ENCODE measurements around the gene LYPD6.
A peak's percentile ranks its signal among the peaks of the same experiment; 100 is the strongest.

Gene LYPD6

DNA sequence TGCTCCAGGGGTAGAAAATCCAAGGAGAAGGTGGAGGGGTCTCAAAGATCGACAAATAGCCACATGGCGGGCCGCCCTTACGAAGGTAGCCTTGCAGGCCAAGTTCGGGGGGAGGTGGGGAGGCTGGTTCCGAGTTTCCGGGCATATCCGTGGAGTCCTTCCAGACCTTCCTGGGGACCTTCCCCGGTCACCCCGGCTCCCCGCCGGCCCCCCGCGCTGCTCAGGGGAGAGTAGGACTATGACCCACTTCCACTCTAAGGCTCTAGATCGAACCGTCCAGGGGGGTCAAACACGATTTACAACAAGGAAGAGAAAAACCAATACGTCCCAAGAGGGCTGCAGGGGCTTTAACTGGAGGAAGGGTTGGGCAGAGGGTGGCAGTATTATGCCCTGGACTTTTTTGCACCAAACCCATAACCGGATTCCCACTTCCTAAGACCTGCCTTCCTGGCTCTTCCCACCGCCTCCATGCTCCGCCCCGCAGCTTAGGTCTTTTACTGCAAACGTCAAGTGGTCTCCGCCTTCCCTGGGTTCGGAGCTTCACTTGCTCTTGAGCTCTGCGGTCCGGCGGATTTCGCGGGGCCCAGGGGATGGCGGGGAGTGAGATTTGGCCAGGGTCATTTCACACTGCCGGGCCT is 779 bp upstream of the LYPD6 start:
- TF ChIP-seq, protein P1, sequence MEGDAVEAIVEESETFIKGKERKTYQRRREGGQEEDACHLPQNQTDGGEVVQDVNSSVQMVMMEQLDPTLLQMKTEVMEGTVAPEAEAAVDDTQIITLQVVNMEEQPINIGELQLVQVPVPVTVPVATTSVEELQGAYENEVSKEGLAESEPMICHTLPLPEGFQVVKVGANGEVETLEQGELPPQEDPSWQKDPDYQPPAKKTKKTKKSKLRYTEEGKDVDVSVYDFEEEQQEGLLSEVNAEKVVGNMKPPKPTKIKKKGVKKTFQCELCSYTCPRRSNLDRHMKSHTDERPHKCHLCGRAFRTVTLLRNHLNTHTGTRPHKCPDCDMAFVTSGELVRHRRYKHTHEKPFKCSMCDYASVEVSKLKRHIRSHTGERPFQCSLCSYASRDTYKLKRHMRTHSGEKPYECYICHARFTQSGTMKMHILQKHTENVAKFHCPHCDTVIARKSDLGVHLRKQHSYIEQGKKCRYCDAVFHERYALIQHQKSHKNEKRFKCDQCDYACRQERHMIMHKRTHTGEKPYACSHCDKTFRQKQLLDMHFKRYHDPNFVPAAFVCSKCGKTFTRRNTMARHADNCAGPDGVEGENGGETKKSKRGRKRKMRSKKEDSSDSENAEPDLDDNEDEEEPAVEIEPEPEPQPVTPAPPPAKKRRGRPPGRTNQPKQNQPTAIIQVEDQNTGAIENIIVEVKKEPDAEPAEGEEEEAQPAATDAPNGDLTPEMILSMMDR (IDR thresholded peaks at IDR 0.05; ENCODE audit: borderline replicate concordance, insufficient read depth, low read depth, low read length) = no peak
- peak overlapping the region; percentile 71 for H3K4me3 ChIP-seq (ENCODE audit: low read depth, low read length)

DNA sequence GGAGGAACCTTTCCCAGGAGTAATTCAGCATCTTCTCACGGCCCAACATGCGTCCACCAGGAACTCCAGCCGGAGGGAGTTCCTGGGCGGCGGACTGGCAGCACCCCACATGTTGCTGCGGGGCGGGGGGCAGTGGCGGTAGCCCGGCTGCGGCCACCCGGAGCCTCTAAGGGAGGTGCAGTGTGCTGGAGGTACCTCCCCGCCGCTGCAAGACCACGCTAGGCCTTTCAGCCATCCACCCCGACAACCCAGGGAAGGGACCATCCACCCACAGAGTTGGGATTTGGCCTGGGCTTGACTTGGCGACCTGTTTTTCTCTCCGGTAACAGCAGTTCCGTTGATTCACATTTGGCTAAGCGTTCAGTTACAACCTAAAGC is 625 bp downstream of the LYPD6 start:
- peak overlapping the region; percentile 71 for H3K4me3 ChIP-seq (ENCODE audit: low read depth, low read length)
- TF ChIP-seq, protein P1 (IDR thresholded peaks at IDR 0.05; ENCODE audit: borderline replicate concordance, insufficient read depth, low read depth, low read length) = no peak

DNA sequence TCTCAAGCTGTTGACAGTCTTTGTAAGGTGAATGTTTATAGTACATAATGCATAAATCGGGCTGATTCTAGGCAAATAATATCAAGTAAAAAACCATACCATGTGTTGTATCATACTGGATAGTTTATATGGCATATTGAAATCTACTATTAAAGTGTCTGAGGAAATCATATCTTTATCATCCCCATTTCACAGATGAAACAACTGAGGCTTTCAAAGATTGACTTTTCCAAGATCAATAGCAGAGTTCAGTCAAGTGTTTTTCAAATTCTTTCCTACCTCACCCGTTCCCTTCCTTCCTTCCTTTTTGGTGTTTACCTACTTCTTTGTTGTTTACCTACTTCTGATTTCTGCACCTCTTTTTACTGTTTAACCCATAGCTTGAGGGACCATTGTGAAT is 2.0 kb downstream of the LYPD6 start:
- TF ChIP-seq, protein P1 (IDR thresholded peaks at IDR 0.05; ENCODE audit: borderline replicate concordance, insufficient read depth, low read depth, low read length) = no peak
- H3K4me3 ChIP-seq (ENCODE audit: low read depth, low read length) = no peak overlapping the region

DNA sequence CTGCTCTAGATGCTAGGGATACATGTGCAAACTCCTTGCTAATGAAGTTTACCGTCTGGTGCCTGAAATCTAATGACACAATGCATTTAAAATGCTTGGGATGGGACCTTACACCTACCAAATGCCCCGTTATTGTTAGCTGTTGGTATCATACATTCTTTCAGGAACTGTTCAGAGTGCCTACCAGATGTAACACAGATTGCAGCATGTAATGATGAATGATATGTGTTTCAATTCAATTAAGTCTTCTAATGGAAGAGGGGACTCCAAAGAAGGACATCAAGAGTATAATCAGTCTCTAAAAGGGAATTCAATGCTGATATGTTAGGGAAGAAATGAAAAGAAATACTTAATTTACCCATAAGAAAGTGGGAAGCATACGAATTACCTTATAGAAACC is 3.2 kb downstream of the LYPD6 start:
- TF ChIP-seq, protein P1 (IDR thresholded peaks at IDR 0.05; ENCODE audit: borderline replicate concordance, insufficient read depth, low read depth, low read length) = no peak
- H3K4me3 ChIP-seq (ENCODE audit: low read depth, low read length) = no peak overlapping the region

DNA sequence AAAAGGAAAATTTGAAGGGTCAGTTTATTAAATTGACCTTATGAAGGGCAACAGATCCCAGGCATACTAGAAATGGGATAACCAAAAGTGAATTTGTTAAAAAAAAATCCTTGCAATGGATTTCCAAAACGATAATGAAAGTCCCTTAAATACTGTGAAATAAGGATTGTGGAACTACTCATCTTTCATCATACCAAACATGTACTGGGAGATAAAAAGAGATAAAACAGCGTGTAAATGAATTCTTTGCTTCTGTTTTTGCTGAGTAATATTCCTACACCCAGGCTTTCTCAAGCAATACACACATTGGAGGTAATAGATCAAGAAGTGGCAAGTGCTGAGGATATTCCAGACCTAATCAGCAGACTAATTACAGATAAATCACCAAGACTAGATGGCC is 3.8 kb downstream of the LYPD6 start:
- TF ChIP-seq, protein P1 (IDR thresholded peaks at IDR 0.05; ENCODE audit: borderline replicate concordance, insufficient read depth, low read depth, low read length) = no peak

DNA sequence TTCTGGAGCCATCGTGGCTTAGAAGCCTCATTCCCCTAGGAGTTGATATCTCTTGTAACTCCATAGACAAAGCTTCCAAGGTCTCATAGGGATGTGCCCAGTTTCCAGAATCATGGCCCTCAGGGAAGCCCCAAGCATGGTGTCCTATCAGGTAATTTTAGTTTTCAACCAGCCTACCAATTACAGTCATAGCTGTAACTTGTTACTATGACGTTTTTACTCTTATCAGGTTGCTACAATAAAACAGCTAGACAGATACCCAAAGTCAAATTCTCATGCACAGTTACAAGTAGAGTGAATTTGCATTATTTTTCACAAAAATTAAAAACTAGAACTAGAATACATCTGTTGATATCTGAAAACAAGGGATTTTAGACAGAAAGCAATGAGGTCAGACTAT is 8.9 kb downstream of the LYPD6 start:
- H3K4me3 ChIP-seq (ENCODE audit: low read depth, low read length) = no peak overlapping the region
- TF ChIP-seq, protein P1 (IDR thresholded peaks at IDR 0.05; ENCODE audit: borderline replicate concordance, insufficient read depth, low read depth, low read length) = no peak

More for the DNA sequence above, 3.8 kb downstream of the LYPD6 start:
- no peak overlapping the region for H3K4me3 ChIP-seq (ENCODE audit: low read depth, low read length)

DNA sequence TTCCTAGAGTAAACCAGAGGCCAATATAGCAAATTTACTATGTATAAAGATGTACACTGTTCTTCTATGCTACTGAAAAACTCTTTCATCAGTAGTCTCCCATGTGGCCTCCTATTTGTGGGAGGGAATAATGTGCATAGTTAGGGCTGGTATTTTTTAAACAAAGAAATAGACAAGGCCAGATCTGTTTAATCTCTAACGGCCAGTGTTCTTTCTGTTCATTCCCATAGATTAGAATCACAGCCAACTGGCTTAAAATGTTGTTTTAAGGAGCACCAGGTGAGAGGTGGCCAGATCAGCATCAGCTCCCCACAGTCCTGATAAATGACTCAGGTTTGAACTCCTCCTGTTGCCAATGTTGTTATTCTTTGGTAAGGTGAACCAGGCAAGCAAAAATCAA is 12.1 kb downstream of the LYPD6 start:
- TF ChIP-seq, protein P1 (IDR thresholded peaks at IDR 0.05; ENCODE audit: borderline replicate concordance, insufficient read depth, low read depth, low read length) = no peak
- no peak overlapping the region for H3K4me3 ChIP-seq (ENCODE audit: low read depth, low read length)
